ENCODE measurements around the gene CERS6. TPM values are rescaled to one million over a fixed set of nuclear protein-coding genes. Genes with fewer than 3 reads are reported as not detected.
A peak's percentile ranks its signal among the peaks of the same experiment; 100 is the strongest.
"Not testable (repeated sequence)": the region's sequence is repeated elsewhere in the genome, so short reads cannot be mapped to it uniquely, and the experiment has no call there.

The CERS6 gene
- total RNA-seq = 10 to 100 TPM; 14.1 to 17.2 (median 16.7) TPM

GRCh38 chr2:168455645-168456520, at the start of gene CERS6:
Gene CERS6, plus strand, starts transcription at chr2:168456272. Its CDS starts 177 bp downstream, at chr2:168456449.
- peak; percentile 89 to 93 for ATAC-seq
- H3K4me3 Mint-ChIP-seq = peak within 1 kb of the TSS; percentile 85
- peak; percentile 79 for DNase-seq

GRCh38 chr2:168412301-168412700, 43.8 kb upstream of the CERS6 start:
- H3K36me3 Mint-ChIP-seq (ENCODE audit: insufficient read depth); H3K27me3 Mint-ChIP-seq (ENCODE audit: low read depth); H3K4me3 Mint-ChIP-seq; DNase-seq; ATAC-seq; H3K4me1 Mint-ChIP-seq (ENCODE audit: low read depth): not testable (repeated sequence)
- peaks cover 15% of the 10 kb centered on the region for H3K9me3 Mint-ChIP-seq

More at GRCh38 chr2:168455645-168456520, at the start of gene CERS6:
- no peaks in the 10 kb centered on the region for H3K9me3 Mint-ChIP-seq
- no peaks in the 10 kb centered on the region for H3K27me3 Mint-ChIP-seq (ENCODE audit: low read depth)
- peaks cover 41% of the 10 kb centered on the region for H3K4me1 Mint-ChIP-seq (ENCODE audit: low read depth)
- H3K36me3 Mint-ChIP-seq (ENCODE audit: insufficient read depth) = no peaks in the 10 kb centered on the region

GRCh38 chr2:168413101-168413500, 43.0 kb upstream of the CERS6 start:
- H3K4me1 Mint-ChIP-seq (ENCODE audit: low read depth); H3K27me3 Mint-ChIP-seq (ENCODE audit: low read depth); H3K9me3 Mint-ChIP-seq: not testable (repeated sequence)

GRCh38 chr2:168416555-168416954, 39.5 kb upstream of the CERS6 start:
- no peak for DNase-seq
- ATAC-seq = no peak
- H3K9me3 Mint-ChIP-seq = peaks cover 7% of the 10 kb centered on the region
- H3K4me3 Mint-ChIP-seq = no peak overlapping the region
- no peaks in the 10 kb centered on the region for H3K36me3 Mint-ChIP-seq (ENCODE audit: insufficient read depth)
- H3K4me1 Mint-ChIP-seq (ENCODE audit: low read depth) = peaks cover 6% of the 10 kb centered on the region
- peaks cover 3% of the 10 kb centered on the region for H3K27me3 Mint-ChIP-seq (ENCODE audit: low read depth)

More at GRCh38 chr2:168413101-168413500, 43.0 kb upstream of the CERS6 start:
- H3K4me3 Mint-ChIP-seq; ATAC-seq; H3K36me3 Mint-ChIP-seq (ENCODE audit: insufficient read depth); DNase-seq: not testable (repeated sequence)

- no peak for DNase-seq
- H3K9me3 Mint-ChIP-seq = no peaks in the 10 kb centered on the region
- no peaks in the 10 kb centered on the region for H3K36me3 Mint-ChIP-seq (ENCODE audit: insufficient read depth)
- H3K27me3 Mint-ChIP-seq (ENCODE audit: low read depth) = no peaks in the 10 kb centered on the region
- peaks cover 11% of the 10 kb centered on the region for H3K4me1 Mint-ChIP-seq (ENCODE audit: low read depth)
- ATAC-seq = no peak
- H3K4me3 Mint-ChIP-seq = no peak overlapping the region
Observed at GRCh38 chr2:168422584-168422983, 33.5 kb upstream of the CERS6 start.

- Mint-ChIP-seq H3K27me3 (ENCODE audit: low read depth) (no peaks in the 10 kb centered on the region), H3K4me1 (ENCODE audit: low read depth) (peaks cover 11% of the 10 kb centered on the region), H3K4me3 (no peak overlapping the region), H3K36me3 (ENCODE audit: insufficient read depth) (no peaks in the 10 kb centered on the region), H3K9me3 (no peaks in the 10 kb centered on the region)
- ATAC-seq (peak in 1 of 2 donors; percentile 49), DNase-seq (no peak)
Observed at GRCh38 chr2:168424112-168424951, 31.7 kb upstream of the CERS6 start.

- H3K36me3 Mint-ChIP-seq (ENCODE audit: insufficient read depth) = no peaks in the 10 kb centered on the region
- no peaks in the 10 kb centered on the region for H3K9me3 Mint-ChIP-seq
- H3K4me3 Mint-ChIP-seq = no peak overlapping the region
- DNase-seq = no peak
- H3K27me3 Mint-ChIP-seq (ENCODE audit: low read depth) = no peaks in the 10 kb centered on the region
- ATAC-seq = no peak
- peaks cover 11% of the 10 kb centered on the region for H3K4me1 Mint-ChIP-seq (ENCODE audit: low read depth)
Observed at GRCh38 chr2:168424971-168425370, 31.1 kb upstream of the CERS6 start.

GRCh38 chr2:168426861-168427260, 29.2 kb upstream of the CERS6 start:
- H3K9me3 Mint-ChIP-seq = no peaks in the 10 kb centered on the region
- no peaks in the 10 kb centered on the region for H3K27me3 Mint-ChIP-seq (ENCODE audit: low read depth)
- no peaks in the 10 kb centered on the region for H3K36me3 Mint-ChIP-seq (ENCODE audit: insufficient read depth)
- DNase-seq (no peak), ATAC-seq (no peak)
- no peak overlapping the region for H3K4me3 Mint-ChIP-seq
- H3K4me1 Mint-ChIP-seq (ENCODE audit: low read depth) = peaks cover 18% of the 10 kb centered on the region

- Mint-ChIP-seq H3K4me1 (ENCODE audit: low read depth) (peaks cover 23% of the 10 kb centered on the region), H3K9me3 (no peaks in the 10 kb centered on the region), H3K36me3 (ENCODE audit: insufficient read depth) (no peaks in the 10 kb centered on the region), H3K27me3 (ENCODE audit: low read depth) (no peaks in the 10 kb centered on the region), H3K4me3 (no peak overlapping the region)
- ATAC-seq = no peak
- no peak for DNase-seq
Observed at GRCh38 chr2:168427451-168427850, 28.6 kb upstream of the CERS6 start.

- no peaks in the 10 kb centered on the region for H3K36me3 Mint-ChIP-seq (ENCODE audit: insufficient read depth)
- H3K4me1 Mint-ChIP-seq (ENCODE audit: low read depth) = peaks cover 33% of the 10 kb centered on the region
- ATAC-seq (no peak), DNase-seq (no peak)
- no peaks in the 10 kb centered on the region for H3K9me3 Mint-ChIP-seq
- no peak overlapping the region for H3K4me3 Mint-ChIP-seq
- H3K27me3 Mint-ChIP-seq (ENCODE audit: low read depth) = no peaks in the 10 kb centered on the region
Observed at GRCh38 chr2:168428431-168428830, 27.6 kb upstream of the CERS6 start.

- no peaks in the 10 kb centered on the region for H3K27me3 Mint-ChIP-seq (ENCODE audit: low read depth)
- no peak overlapping the region for H3K4me3 Mint-ChIP-seq
- DNase-seq (no peak), ATAC-seq (no peak)
- no peaks in the 10 kb centered on the region for H3K36me3 Mint-ChIP-seq (ENCODE audit: insufficient read depth)
- no peaks in the 10 kb centered on the region for H3K9me3 Mint-ChIP-seq
- peaks cover 39% of the 10 kb centered on the region for H3K4me1 Mint-ChIP-seq (ENCODE audit: low read depth)
Observed at GRCh38 chr2:168429988-168430387, 26.1 kb upstream of the CERS6 start.

- Mint-ChIP-seq H3K9me3 (no peaks in the 10 kb centered on the region), H3K27me3 (ENCODE audit: low read depth) (no peaks in the 10 kb centered on the region), H3K36me3 (ENCODE audit: insufficient read depth) (no peaks in the 10 kb centered on the region), H3K4me1 (ENCODE audit: low read depth) (peaks cover 41% of the 10 kb centered on the region), H3K4me3 (no peak overlapping the region)
- ATAC-seq = no peak
- DNase-seq = no peak
Observed at GRCh38 chr2:168430431-168430830, 25.6 kb upstream of the CERS6 start.

GRCh38 chr2:168431301-168432024, 24.6 kb upstream of the CERS6 start:
- no peaks in the 10 kb centered on the region for H3K36me3 Mint-ChIP-seq (ENCODE audit: insufficient read depth)
- DNase-seq = no peak
- H3K27me3 Mint-ChIP-seq (ENCODE audit: low read depth) = no peaks in the 10 kb centered on the region
- H3K4me1 Mint-ChIP-seq (ENCODE audit: low read depth) = peaks cover 43% of the 10 kb centered on the region
- ATAC-seq = no peak
- no peaks in the 10 kb centered on the region for H3K9me3 Mint-ChIP-seq
- H3K4me3 Mint-ChIP-seq = no peak overlapping the region

GRCh38 chr2:168432100-168432499, 24.0 kb upstream of the CERS6 start:
- Mint-ChIP-seq H3K27me3 (ENCODE audit: low read depth) (no peaks in the 10 kb centered on the region), H3K4me1 (ENCODE audit: low read depth) (peaks cover 42% of the 10 kb centered on the region), H3K36me3 (ENCODE audit: insufficient read depth) (no peaks in the 10 kb centered on the region), H3K4me3 (no peak overlapping the region), H3K9me3 (no peaks in the 10 kb centered on the region)
- no peak for ATAC-seq
- no peak for DNase-seq
